Colonic mucosa (tissue), 4 donors: Measurements from ENCODE around the gene PITPNB. TPM values are rescaled to one million over a fixed set of nuclear protein-coding genes. Genes with fewer than 3 reads are reported as not detected.

Experiments used
- DNase-seq: peaks from one replicate; pipeline ENCODE4 v3.0.0-alpha.2; 2020
- H3K27ac ChIP-seq: fragments of 200-600 bp; one replicate; pipeline ENCODE4 v1.8.0; 2021
- H3K27me3 ChIP-seq: fragments of 200-600 bp; one replicate; pipeline ENCODE4 v1.8.0; 2021
- H3K36me3 ChIP-seq: fragments of 200-600 bp; one replicate; pipeline ENCODE4 v1.8.0; 2021
- H3K4me1 ChIP-seq: fragments of 200-600 bp; one replicate; pipeline ENCODE4 v1.8.0; 2021; ENCODE audit warnings: mild to moderate bottlenecking
- H3K4me3 ChIP-seq: fragments of 200-600 bp; one replicate; pipeline ENCODE4 v1.8.0; 2021
- H3K9ac ChIP-seq, 2 donors: one replicate each; pipeline ENCODE4 v1.7.0; 2013; ENCODE audit warnings: control low read depth in 2 of 2, low read depth in 2 of 2, low read length in 2 of 2
- H3K9me3 ChIP-seq: fragments of 200-600 bp; one replicate; pipeline ENCODE4 v1.8.0; 2021
- intact Hi-C: fragments of 100-400 bp; cut with DNase I; formaldehyde crosslinking; loops from one replicate; pipeline ENCODE4 v1.14.1; 2022
- total RNA-seq, 2 donors: library from RNA; stranded (reverse); fragmentation: NEBNext Ultra II Directional in 1 of 2; extraction: Animal tissue kit (Norgen Biotek cat#: 25700) in 1 of 2; gene quantifications; one replicate each; pipeline ENCODE4 v1.2.1, GENCODE V29; 2021
- TF ChIP-seq, protein P1 (sequence below): fragments of 200-600 bp; IDR thresholded peaks from one replicate; pipeline ENCODE4 v1.8.0; 2022; ENCODE audit warnings: antibody characterized with exemption, mild to moderate bottlenecking
- donor health status: healthy.
- donor health status: DM: no; HTN: no; CAD: no.
- donor health status: DM: no; HTN: no; CAD: no.

PITPNB gene
- total RNA-seq, 2 donors from 2014 or later: 40.0 to 51.6 TPM

DNA sequence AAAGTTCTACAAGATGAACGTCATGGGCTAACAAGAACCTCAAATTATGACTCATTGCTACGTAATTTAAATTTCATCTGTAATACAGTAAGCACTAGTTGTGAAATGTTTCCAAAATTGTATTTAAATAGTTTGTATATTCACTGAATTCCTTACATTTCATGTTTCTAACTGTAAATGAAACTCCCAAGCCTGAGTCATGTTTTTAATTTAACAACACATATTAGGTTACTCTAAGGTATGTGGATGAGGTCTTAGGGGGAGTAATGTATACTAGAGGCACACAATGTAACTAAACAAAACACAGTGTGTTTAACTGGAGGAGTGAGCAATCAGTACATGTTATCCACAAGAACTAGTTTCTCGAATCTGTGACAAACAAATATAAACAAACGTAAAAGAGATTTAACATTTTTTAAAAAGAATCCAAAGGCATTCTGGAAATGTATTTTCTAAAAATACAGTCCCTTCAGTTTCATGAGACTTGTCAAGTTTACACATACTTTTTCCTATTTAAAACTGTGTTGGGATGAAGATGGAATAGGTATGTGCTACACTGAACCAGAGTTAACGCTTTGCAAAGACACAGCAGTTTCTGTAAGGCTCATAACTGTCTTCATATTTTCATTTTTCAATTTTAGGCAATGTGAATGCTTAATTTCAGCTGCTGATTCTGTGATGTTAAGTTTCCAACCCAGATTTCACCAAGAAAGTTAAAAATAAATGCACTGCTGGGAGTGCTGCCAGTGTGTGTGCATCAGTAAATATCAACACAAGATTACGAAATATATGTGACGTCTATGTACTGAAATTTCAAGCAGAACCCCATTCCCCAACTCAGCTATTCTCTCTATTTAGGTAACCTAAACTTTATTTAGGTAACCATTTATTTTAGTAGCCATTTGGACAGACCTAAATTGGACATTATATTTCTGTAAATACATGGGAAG lies 52.6 kb downstream of the PITPNB start:
- Histone ChIP-seq H3K4me1 (peaks cover 5% of the 10 kb centered on the region), H3K4me3 (no peak overlapping the region), H3K27ac (peak overlapping the region; percentile 81), H3K27me3 (no peaks in the 10 kb centered on the region), H3K9me3 (no peaks in the 10 kb centered on the region), H3K9ac (no peak overlapping the region), H3K36me3 (no peaks in the 10 kb centered on the region)
- DNase-seq: no peak
- TF ChIP-seq, protein P1, sequence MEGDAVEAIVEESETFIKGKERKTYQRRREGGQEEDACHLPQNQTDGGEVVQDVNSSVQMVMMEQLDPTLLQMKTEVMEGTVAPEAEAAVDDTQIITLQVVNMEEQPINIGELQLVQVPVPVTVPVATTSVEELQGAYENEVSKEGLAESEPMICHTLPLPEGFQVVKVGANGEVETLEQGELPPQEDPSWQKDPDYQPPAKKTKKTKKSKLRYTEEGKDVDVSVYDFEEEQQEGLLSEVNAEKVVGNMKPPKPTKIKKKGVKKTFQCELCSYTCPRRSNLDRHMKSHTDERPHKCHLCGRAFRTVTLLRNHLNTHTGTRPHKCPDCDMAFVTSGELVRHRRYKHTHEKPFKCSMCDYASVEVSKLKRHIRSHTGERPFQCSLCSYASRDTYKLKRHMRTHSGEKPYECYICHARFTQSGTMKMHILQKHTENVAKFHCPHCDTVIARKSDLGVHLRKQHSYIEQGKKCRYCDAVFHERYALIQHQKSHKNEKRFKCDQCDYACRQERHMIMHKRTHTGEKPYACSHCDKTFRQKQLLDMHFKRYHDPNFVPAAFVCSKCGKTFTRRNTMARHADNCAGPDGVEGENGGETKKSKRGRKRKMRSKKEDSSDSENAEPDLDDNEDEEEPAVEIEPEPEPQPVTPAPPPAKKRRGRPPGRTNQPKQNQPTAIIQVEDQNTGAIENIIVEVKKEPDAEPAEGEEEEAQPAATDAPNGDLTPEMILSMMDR: no peak
- intact Hi-C loops: no loop called here

DNA sequence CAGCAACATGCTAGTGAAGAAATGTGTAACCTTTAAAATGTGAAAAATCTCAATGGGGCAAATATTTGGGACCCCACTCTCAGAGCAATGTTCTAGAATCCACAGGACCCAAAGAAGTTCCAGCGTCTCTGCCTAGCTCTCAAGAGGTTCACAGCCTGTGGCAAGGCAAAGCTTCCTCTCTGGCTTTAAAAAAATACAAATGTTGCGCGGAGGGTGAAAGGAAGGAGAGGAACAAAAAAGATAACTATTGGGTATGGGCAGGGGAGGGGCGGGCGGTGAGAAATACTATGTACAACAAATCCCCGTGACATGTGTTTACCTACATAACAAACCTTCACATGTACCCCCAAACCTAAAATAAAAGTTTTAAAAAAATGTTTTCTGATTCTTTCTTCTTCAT lies 53.6 kb downstream of the PITPNB start:
- DNase-seq: no peak
- peaks cover 5% of the 10 kb centered on the region for H3K4me1 ChIP-seq

DNA sequence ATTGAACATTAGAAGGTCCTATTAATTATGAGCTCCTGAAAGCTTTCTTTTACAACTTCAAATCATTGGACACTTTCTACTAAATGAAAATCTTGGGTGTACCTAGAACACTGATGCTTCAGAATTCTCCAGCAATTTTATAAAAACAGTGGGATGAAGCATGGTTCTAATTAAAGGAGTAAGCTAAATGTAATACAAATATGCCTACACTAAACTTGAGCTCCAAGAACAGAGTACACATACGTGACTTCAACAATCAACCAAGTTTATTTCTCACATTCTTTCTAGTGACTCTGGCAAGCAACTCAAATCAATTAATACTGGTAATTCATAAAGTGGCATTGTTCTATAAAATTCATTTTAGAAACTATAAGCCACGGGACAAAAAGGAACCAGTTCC lies 55.5 kb downstream of the PITPNB start:
- Histone ChIP-seq H3K27me3 (no peaks in the 10 kb centered on the region), H3K9me3 (no peaks in the 10 kb centered on the region), H3K4me1 (peaks cover 5% of the 10 kb centered on the region), H3K36me3 (no peaks in the 10 kb centered on the region), H3K9ac (no peak overlapping the region), H3K27ac (no peak overlapping the region), H3K4me3 (no peak overlapping the region)
- intact Hi-C loops: no loop called here
- TF ChIP-seq, protein P1: no peak
- DNase-seq: no peak

More for the DNA sequence above, 53.6 kb downstream of the PITPNB start:
- intact Hi-C loops: no loop called here
- H3K27ac ChIP-seq: peak overlapping the region; percentile 16
- H3K9me3 ChIP-seq: no peaks in the 10 kb centered on the region
- no peaks in the 10 kb centered on the region for H3K27me3 ChIP-seq
- no peak overlapping the region for H3K9ac ChIP-seq
- no peaks in the 10 kb centered on the region for H3K36me3 ChIP-seq
- no peak overlapping the region for H3K4me3 ChIP-seq
- TF ChIP-seq, protein P1: no peak

DNA sequence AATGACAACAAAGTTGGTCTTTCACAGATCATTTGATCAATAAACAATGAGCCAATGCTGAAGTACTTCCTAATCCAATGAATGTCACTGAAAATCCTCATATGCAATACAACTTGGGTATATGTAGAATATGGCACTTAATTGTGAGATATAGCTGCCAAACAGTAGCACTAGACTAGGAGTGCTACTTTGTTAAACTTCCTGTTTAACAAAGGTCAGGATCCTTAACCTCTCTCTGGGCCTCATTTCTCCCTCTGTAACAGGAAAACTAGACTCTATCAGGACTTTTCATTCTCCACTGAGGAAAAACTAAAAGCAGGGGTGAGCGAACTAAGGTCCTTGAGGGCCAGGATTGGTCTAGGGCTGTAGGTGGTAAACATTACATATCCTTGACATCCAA lies 56.1 kb downstream of the PITPNB start:
- intact Hi-C loops: no loop called here
- no peaks in the 10 kb centered on the region for H3K36me3 ChIP-seq
- no peak for DNase-seq
- no peaks in the 10 kb centered on the region for H3K9me3 ChIP-seq
- no peak overlapping the region for H3K27ac ChIP-seq
- peaks cover 5% of the 10 kb centered on the region for H3K4me1 ChIP-seq
- no peaks in the 10 kb centered on the region for H3K27me3 ChIP-seq
- no peak overlapping the region for H3K4me3 ChIP-seq
- no peak overlapping the region for H3K9ac ChIP-seq
- TF ChIP-seq, protein P1: no peak

DNA sequence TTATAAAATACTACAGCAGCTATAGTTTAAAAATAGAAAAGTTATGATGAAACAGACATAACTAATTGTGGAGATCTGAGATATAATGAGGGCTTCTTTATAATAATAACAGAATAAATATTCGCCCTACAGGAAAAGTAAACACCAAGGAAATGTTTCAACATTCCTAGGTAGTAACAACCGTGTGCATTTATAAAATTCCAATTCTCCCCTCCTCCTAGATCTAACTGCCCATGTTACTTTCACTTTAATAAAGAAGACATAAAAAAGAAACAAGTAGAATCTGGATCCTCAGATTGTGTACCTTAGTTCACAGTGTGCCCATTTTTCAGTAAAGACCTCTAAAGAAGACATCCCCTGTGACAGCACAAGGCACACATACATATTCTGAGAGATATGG lies 59.7 kb downstream of the PITPNB start:
- Histone ChIP-seq H3K9ac (no peak overlapping the region), H3K9me3 (no peaks in the 10 kb centered on the region), H3K27me3 (no peaks in the 10 kb centered on the region), H3K36me3 (peaks cover 10% of the 10 kb centered on the region), H3K27ac (peak overlapping the region; percentile 2), H3K4me3 (no peak overlapping the region), H3K4me1 (no peaks in the 10 kb centered on the region)
- TF ChIP-seq, protein P1: no peak
- intact Hi-C loops: no loop called here
- no peak for DNase-seq
